Upper lobe of left lung (tissue), 6 donors: ENCODE measurements around the gene ZNF24. TPM values are rescaled to one million over a fixed set of nuclear protein-coding genes. Genes with fewer than 3 reads are reported as not detected.

Source experiments
- ATAC-seq, 2 donors: fragments of 200-7000 bp; cut with Tn5 transposase; one replicate each; pipeline ENCODE4 v1.9.1; 2022; ENCODE audit warnings: mild to moderate bottlenecking in 2 of 2, moderate library complexity in 2 of 2; ENCODE audit not compliant: low FRiP score in 2 of 2
- DNase-seq, 2 donors: peaks; one replicate each; pipeline ENCODE4 v3.0.0-alpha.2; 2019 to 2020
- H3K27ac ChIP-seq, 4 donors: fragments of 200-600 bp; sonication (generic); one replicate each; pipeline ENCODE4 v1.5.1; 2016 to 2019
- H3K27me3 ChIP-seq, 4 donors: fragments of 200-600 bp; sonication (generic); one replicate each; pipeline ENCODE4 v1.5.1; 2017 to 2019
- H3K36me3 ChIP-seq, 4 donors: fragments of 200-600 bp; sonication (generic); one replicate each; pipeline ENCODE4 v1.5.1; 2016 to 2019
- H3K4me1 ChIP-seq, 4 donors: fragments of 200-600 bp; sonication (generic); one replicate each; pipeline ENCODE4 v1.5.1; 2018 to 2019
- H3K4me3 ChIP-seq, 4 donors: fragments of 200-600 bp; sonication (generic); one replicate each; pipeline ENCODE4 v1.5.1; 2017 to 2019; ENCODE audit warnings: mild to moderate bottlenecking in 2 of 4, moderate library complexity in 1 of 4
- H3K9me3 ChIP-seq, 4 donors: fragments of 200-600 bp; sonication (generic); one replicate each; pipeline ENCODE4 v1.5.1; 2018 to 2019
- EP300 ChIP-seq, 4 donors: sonication (generic); formaldehyde crosslinking; IDR thresholded peaks; one replicate each; pipeline ENCODE4 v1.5.1; 2017; ENCODE audit warnings: antibody characterized with exemption in 4 of 4, control low read depth in 2 of 4
- POLR2A ChIP-seq, 4 donors: fragments of 450-650 bp; IDR thresholded peaks; one replicate each; pipeline ENCODE4 v1.5.1; 2016 to 2017; ENCODE audit warnings: antibody characterized with exemption in 4 of 4, mild to moderate bottlenecking in 2 of 4
- POLR2AphosphoS5 ChIP-seq, 2 donors: sonication (generic); formaldehyde crosslinking; IDR thresholded peaks; one replicate each; pipeline ENCODE4 v1.5.1; 2017; ENCODE audit warnings: antibody characterized with exemption in 2 of 2
- WGBS, 2 donors: methylation state at CpG; one replicate each; pipeline ENCODE4 v1.1.5; 2017 to 2018; 5-methylcytosine and 5-hydroxymethylcytosine counted together
- total RNA-seq, 6 donors: library from RNA; depleted of rRNA in 4 of 6; stranded (reverse); fragments of >200 nt in 4 of 6; gene quantifications; one replicate each; pipeline versions ENCODE4 v1.1.0 to v1.2.1, GENCODE V29; 2016 to 2021
- TF ChIP-seq, protein P1 (sequence below), 6 experiments: fragments of 450-650 bp in 4 of 6; fragments of 200-600 bp in 2 of 6; sonication (generic) in 2 of 6; IDR thresholded peaks; one replicate each; pipeline ENCODE4 v1.5.1; 2016 to 2019; ENCODE audit warnings: antibody characterized with exemption in 6 of 6
- donor health status: DM: no; HTN: no; CAD: no; lungs with moderate emphysema.
- donor health status: DM: no; HTN: yes; CAD: no; lungs with severe emphysema.

The ZNF24 gene
- total RNA-seq, 6 donors from 2014 or later, result 16.5 to 54.4 (median 37.8) TPM

DNA sequence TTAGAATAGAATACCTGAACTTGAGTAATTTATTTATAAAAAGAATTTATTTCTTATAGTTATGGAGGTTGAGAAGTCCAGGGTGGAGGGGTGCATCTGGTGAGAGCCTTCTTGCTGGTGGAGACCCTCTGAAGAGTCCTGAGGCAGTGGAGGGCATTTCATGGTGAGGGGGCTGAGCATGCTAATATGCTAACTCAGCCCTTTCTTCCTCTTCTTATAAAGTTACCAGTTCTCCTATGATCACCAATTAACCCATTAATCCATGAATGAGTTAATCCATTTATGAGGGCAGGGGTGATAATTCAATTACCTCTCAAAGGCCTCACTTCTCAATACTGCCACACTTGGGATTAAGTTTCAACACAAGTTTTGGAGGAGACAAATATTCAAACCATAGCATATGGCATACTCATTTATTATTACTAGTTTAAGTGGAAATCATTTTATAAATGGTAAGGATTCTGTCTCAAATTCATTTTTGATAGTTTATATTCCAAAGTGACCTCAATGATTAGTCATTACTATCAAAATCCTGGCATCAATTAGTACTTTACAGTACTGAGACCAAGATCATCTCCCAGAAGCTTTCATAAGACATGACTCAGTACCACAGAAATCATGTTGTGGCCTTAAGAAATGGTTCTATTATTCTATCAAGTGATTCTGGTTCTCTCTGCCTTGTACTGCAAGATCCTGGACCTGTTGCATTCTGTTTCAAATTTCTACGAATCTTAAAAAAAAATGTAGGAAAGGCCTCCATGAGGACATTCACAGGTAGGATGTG lies 27.4 kb upstream of the ZNF24 start:
- 84 to 87% methylated on average over 1 of the region's 1 CpG for WGBS, 2 donors
- H3K9me3 ChIP-seq, result no peaks in the 10 kb centered on the region
- no peak overlapping the region for H3K4me3 ChIP-seq
- H3K4me1 ChIP-seq, result peaks cover 0 to 7% (median 5%) of the 10 kb centered on the region in 4 donors
- TF ChIP-seq POLR2AphosphoS5 (IDR thresholded peaks at IDR 0.05) (no peak), EP300 (IDR thresholded peaks at IDR 0.05) (no peak), POLR2A (IDR thresholded peaks at IDR 0.05) (no peak)
- TF ChIP-seq, protein P1, sequence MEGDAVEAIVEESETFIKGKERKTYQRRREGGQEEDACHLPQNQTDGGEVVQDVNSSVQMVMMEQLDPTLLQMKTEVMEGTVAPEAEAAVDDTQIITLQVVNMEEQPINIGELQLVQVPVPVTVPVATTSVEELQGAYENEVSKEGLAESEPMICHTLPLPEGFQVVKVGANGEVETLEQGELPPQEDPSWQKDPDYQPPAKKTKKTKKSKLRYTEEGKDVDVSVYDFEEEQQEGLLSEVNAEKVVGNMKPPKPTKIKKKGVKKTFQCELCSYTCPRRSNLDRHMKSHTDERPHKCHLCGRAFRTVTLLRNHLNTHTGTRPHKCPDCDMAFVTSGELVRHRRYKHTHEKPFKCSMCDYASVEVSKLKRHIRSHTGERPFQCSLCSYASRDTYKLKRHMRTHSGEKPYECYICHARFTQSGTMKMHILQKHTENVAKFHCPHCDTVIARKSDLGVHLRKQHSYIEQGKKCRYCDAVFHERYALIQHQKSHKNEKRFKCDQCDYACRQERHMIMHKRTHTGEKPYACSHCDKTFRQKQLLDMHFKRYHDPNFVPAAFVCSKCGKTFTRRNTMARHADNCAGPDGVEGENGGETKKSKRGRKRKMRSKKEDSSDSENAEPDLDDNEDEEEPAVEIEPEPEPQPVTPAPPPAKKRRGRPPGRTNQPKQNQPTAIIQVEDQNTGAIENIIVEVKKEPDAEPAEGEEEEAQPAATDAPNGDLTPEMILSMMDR (IDR thresholded peaks at IDR 0.05), result no peak
- ATAC-seq, result peak in 1 of 2 donors; percentile 38
- peaks cover 0 to 3% (median 0%) of the 10 kb centered on the region in 4 donors for H3K36me3 ChIP-seq
- no peak overlapping the region for H3K27ac ChIP-seq
- no peaks in the 10 kb centered on the region for H3K27me3 ChIP-seq
- no peak for DNase-seq

DNA sequence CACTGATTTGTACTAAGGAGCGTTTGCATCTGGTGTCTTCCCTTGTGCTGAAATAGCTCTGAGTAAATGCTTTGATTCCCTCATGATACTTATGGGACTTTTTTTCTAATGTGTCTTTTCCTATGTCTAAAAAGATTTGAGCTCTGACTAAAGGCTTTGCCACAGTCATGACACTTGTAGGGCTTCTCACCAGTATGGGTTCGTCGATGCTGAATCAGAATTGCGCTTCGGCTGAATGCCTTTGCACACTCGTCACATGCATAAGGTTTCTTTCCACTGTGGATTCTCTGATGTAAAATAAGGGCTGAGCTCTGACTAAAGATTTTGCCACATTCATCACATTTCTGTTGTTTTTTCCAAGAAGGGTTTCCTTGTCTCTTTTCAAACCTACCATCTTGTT lies 24.9 kb upstream of the ZNF24 start:
- Histone ChIP-seq H3K36me3 (peaks cover 0 to 3% (median 0%) of the 10 kb centered on the region in 4 donors), H3K4me1 (no peaks in the 10 kb centered on the region), H3K9me3 (no peaks in the 10 kb centered on the region), H3K4me3 (no peak overlapping the region), H3K27ac (no peak overlapping the region), H3K27me3 (no peaks in the 10 kb centered on the region)
- WGBS, 2 donors, result 92 to 99% methylated on average over 6 of the region's 6 CpGs
- DNase-seq, result no peak
- no peak for ATAC-seq
- no peak for TF ChIP-seq EP300 (IDR thresholded peaks at IDR 0.05)
- TF ChIP-seq POLR2A (IDR thresholded peaks at IDR 0.05), result no peak
- TF ChIP-seq POLR2AphosphoS5 (IDR thresholded peaks at IDR 0.05), result no peak
- TF ChIP-seq, protein P1 (IDR thresholded peaks at IDR 0.05), result no peak

DNA sequence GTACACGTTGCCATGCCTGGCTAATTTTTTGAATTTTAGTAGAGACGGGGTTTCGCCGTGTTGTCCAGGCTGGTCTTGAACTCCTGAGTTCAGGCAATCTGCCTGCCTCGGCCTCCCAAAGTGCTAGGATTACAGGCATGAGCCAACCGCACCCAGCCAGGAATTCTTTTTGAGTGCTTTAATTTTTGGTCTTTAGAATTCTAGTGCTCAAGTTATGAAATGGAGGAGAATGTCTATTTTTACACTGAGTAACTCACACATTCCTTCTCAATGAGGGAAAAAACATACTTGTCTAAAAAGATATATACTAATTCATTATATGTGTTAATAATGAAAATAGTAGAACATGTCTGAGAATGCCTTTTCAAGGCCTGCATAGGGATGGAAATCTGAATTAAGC lies 24.4 kb upstream of the ZNF24 start:
- H3K27ac ChIP-seq, result no peak overlapping the region
- no peaks in the 10 kb centered on the region for H3K9me3 ChIP-seq
- ATAC-seq (no peak), DNase-seq (no peak)
- 94% methylated on average over 6 of the region's 6 CpGs for WGBS, 2 donors
- H3K4me1 ChIP-seq, result no peaks in the 10 kb centered on the region
- no peak overlapping the region for H3K4me3 ChIP-seq
- peaks cover 0 to 3% (median 0%) of the 10 kb centered on the region in 4 donors for H3K36me3 ChIP-seq
- TF ChIP-seq POLR2AphosphoS5 (IDR thresholded peaks at IDR 0.05) (no peak), EP300 (IDR thresholded peaks at IDR 0.05) (no peak), POLR2A (IDR thresholded peaks at IDR 0.05) (no peak)
- TF ChIP-seq, protein P1 (IDR thresholded peaks at IDR 0.05), result no peak
- H3K27me3 ChIP-seq, result no peaks in the 10 kb centered on the region

DNA sequence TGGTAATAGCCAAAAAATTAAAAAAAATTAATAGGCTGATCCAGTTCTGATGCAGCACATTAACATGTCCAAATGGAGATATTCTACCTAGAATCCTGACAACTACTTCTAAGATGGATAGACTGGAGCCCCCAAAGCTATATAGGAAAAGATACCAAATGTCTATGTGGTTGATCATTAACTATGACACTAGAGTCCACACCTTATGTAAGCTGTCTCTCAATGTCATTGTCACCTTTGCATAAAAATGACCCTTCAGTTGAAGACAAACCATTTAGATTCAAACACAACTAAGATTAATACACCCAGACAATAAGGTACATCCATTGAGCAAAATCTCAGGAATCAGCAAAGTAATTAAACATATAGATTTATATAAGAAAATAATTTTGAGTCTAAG lies 18.3 kb upstream of the ZNF24 start:
- TF ChIP-seq POLR2AphosphoS5 (IDR thresholded peaks at IDR 0.05) (no peak), EP300 (IDR thresholded peaks at IDR 0.05) (no peak)
- ATAC-seq, result no peak
- no peak overlapping the region for H3K27ac ChIP-seq

DNA sequence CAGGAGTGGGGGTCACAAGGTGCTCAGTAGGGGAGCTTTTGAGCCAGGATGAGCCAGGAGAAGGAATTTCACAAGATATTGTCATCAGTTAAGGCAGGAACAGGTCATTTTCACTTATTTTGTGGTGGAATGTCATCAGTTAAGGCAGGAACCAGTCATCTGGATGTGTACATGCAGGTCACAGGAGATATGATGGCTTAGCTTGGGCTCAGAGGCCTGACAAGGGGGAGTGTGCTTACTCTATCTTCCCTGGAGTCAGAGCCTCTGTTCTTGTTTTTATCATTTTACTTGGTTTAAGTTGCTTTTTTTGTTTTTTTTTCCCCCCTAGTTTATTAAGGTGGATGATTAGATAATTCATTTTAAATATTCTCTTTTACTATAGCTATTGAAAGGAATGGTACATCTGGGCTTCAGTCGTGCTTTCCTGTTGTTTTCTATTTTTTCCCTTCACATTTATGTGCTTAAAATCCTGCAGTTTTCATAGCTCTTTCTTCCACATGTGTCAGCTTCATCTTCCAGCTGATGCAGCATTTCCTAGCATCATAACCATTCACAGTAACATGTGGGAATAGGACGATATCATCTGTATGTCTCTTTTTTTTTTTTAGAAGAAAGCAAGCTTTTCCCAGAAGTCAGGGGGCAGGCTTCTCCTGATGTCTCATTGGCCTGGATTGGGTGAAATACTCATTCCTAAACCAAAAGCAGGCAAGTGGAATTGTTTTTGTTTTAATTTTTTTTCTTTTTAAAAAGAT lies 17.5 kb upstream of the ZNF24 start:
- no peak for ATAC-seq
- 75 to 85% methylated on average over 2 of the region's 2 CpGs for WGBS, 2 donors
- Histone ChIP-seq H3K36me3 (no peaks in the 10 kb centered on the region), H3K27ac (no peak overlapping the region), H3K4me1 (no peaks in the 10 kb centered on the region), H3K27me3 (no peaks in the 10 kb centered on the region), H3K4me3 (no peak overlapping the region), H3K9me3 (no peaks in the 10 kb centered on the region)
- DNase-seq, result no peak
- no peak for TF ChIP-seq POLR2A (IDR thresholded peaks at IDR 0.05)
- TF ChIP-seq, protein P1 (IDR thresholded peaks at IDR 0.05), result no peak
- no peak for TF ChIP-seq EP300 (IDR thresholded peaks at IDR 0.05)
- TF ChIP-seq POLR2AphosphoS5 (IDR thresholded peaks at IDR 0.05), result no peak

More for the DNA sequence above, 18.3 kb upstream of the ZNF24 start:
- no peak for DNase-seq
- Histone ChIP-seq H3K27me3 (no peaks in the 10 kb centered on the region), H3K36me3 (no peaks in the 10 kb centered on the region), H3K4me1 (no peaks in the 10 kb centered on the region), H3K4me3 (no peak overlapping the region), H3K9me3 (no peaks in the 10 kb centered on the region)
